Testis (tissue), 3 donors: Measurements from ENCODE around the gene SINHCAF. TPM values are rescaled to one million over a fixed set of nuclear protein-coding genes. Genes with fewer than 3 reads are reported as not detected.

Source experiments
- DNase-seq: peaks from one replicate; pipeline ENCODE4 v3.0.0-alpha.2; 2019
- H3K27ac ChIP-seq, 2 donors: fragments of 200-600 bp; sonication (generic); one replicate each; pipeline ENCODE4 v1.5.1; 2019
- H3K27me3 ChIP-seq: fragments of 200-600 bp; sonication (generic); one replicate; pipeline ENCODE4 v1.5.1; 2019
- H3K36me3 ChIP-seq: fragments of 200-600 bp; sonication (generic); one replicate; pipeline ENCODE4 v1.5.1; 2017; ENCODE audit warnings: low read depth; ENCODE audit errors: missing control alignments
- H3K4me1 ChIP-seq: fragments of 200-600 bp; sonication (generic); one replicate; pipeline ENCODE4 v1.5.1; 2019
- H3K4me3 ChIP-seq, 2 donors: fragments of 200-600 bp; sonication (generic); one replicate each; pipeline ENCODE4 v1.5.1; 2017 to 2019
- H3K9me3 ChIP-seq: fragments of 200-600 bp; sonication (generic); one replicate; pipeline ENCODE4 v1.5.1; 2017
- CTCF ChIP-seq, 3 experiments: fragments of 450-650 bp in 2 of 3; fragments of 200-600 bp in 1 of 3; sonication (generic) in 1 of 3; IDR thresholded peaks; one replicate each; pipeline ENCODE4 v1.5.1; 2016 to 2019; ENCODE audit warnings: antibody characterized with exemption in 3 of 3, mild to moderate bottlenecking in 2 of 3, moderate library complexity in 1 of 3
- POLR2A ChIP-seq: fragments of 450-650 bp; IDR thresholded peaks from one replicate; pipeline ENCODE4 v1.6.1; 2017; ENCODE audit warnings: antibody characterized with exemption, mild to moderate bottlenecking, moderate library complexity
- WGBS, 2 donors: methylation state at CpG; one replicate each; pipeline ENCODE4 v1.1.5; 2018; 5-methylcytosine and 5-hydroxymethylcytosine counted together
- intact Hi-C: fragments of 100-400 bp; cut with DNase I; formaldehyde crosslinking; loops from one replicate; pipeline ENCODE4 v1.15.1; 2023; ENCODE audit warnings: low total_unique reads
- polyA plus RNA-seq: library from polyadenylated mRNA; stranded (reverse); fragments of 350-450 nt; fragmentation: Illumina TruSeq; extraction: RNeasy Lipid Tissue Mini Kit (QIAGEN cat#74804); gene quantifications from one replicate; pipeline ENCODE4 v1.2.3, GENCODE V29; 2014; ENCODE audit warnings: low read depth, low replicate concordance; ENCODE audit not compliant: insufficient read depth
- total RNA-seq, 2 donors: library from RNA; depleted of rRNA; stranded (reverse); fragments of >200 nt; gene quantifications; one replicate each; pipeline ENCODE4 v1.2.3, GENCODE V29; 2016

SINHCAF gene
- total and polyA plus RNA-seq, 3 donors from 2014 or later, result 45.2 to 47.9 (median 46.8) TPM

GRCh38 chr12:31280183-31280582 is 45.8 kb downstream of the SINHCAF start:
- intact Hi-C loops, result no loop called here
- Histone ChIP-seq H3K27me3 (no peaks in the 10 kb centered on the region), H3K9me3 (no peaks in the 10 kb centered on the region), H3K4me3 (no peak overlapping the region), H3K36me3 (no peaks in the 10 kb centered on the region), H3K27ac (no peak overlapping the region), H3K4me1 (no peaks in the 10 kb centered on the region)
- no peak for DNase-seq
- TF ChIP-seq POLR2A (no peak), CTCF (IDR thresholded peaks at IDR 0.05) (no peak)

- Histone ChIP-seq H3K9me3 (no peaks in the 10 kb centered on the region), H3K4me3 (no peak overlapping the region), H3K36me3 (no peaks in the 10 kb centered on the region), H3K4me1 (no peaks in the 10 kb centered on the region), H3K27me3 (no peaks in the 10 kb centered on the region), H3K27ac (no peak overlapping the region)
- 90 to 94% methylated on average over 8 of the region's 8 CpGs for WGBS, 2 donors
- TF ChIP-seq POLR2A, result no peak
- TF ChIP-seq CTCF (IDR thresholded peaks at IDR 0.05), result no peak
- DNase-seq, result no peak
- intact Hi-C loops, result no loop called here
Measured at GRCh38 chr12:31279390-31279924, 46.5 kb downstream of the SINHCAF start.

- intact Hi-C loops, result no loop called here
- Histone ChIP-seq H3K9me3 (no peaks in the 10 kb centered on the region), H3K4me1 (no peaks in the 10 kb centered on the region), H3K36me3 (no peaks in the 10 kb centered on the region), H3K4me3 (no peak overlapping the region), H3K27me3 (no peaks in the 10 kb centered on the region), H3K27ac (no peak overlapping the region)
- DNase-seq, result no peak
- 63 to 65% methylated on average over 1 of the region's 1 CpG for WGBS, 2 donors
- TF ChIP-seq POLR2A (no peak), CTCF (IDR thresholded peaks at IDR 0.05) (no peak)
Measured at GRCh38 chr12:31278832-31279231, 47.1 kb downstream of the SINHCAF start.

- Histone ChIP-seq H3K9me3 (no peaks in the 10 kb centered on the region), H3K4me3 (no peak overlapping the region), H3K36me3 (no peaks in the 10 kb centered on the region), H3K27me3 (no peaks in the 10 kb centered on the region), H3K27ac (no peak overlapping the region), H3K4me1 (no peaks in the 10 kb centered on the region)
- DNase-seq, result no peak
- intact Hi-C loops, result no loop called here
- 85 to 92% methylated on average over 4 of the region's 4 CpGs for WGBS, 2 donors
- TF ChIP-seq CTCF (IDR thresholded peaks at IDR 0.05) (no peak), POLR2A (no peak)
Measured at GRCh38 chr12:31278424-31278823, 47.5 kb downstream of the SINHCAF start.

- Histone ChIP-seq H3K36me3 (no peaks in the 10 kb centered on the region), H3K9me3 (no peaks in the 10 kb centered on the region), H3K4me1 (no peaks in the 10 kb centered on the region), H3K4me3 (no peak overlapping the region), H3K27me3 (no peaks in the 10 kb centered on the region), H3K27ac (no peak overlapping the region)
- 94 to 98% methylated on average over 2 of the region's 2 CpGs for WGBS, 2 donors
- intact Hi-C loops, result no loop called here
- no peak for TF ChIP-seq POLR2A
- no peak for TF ChIP-seq CTCF (IDR thresholded peaks at IDR 0.05)
- no peak for DNase-seq
Measured at GRCh38 chr12:31277081-31277480, 48.9 kb downstream of the SINHCAF start.
